GOT3 (cell line): ENCODE results near the gene VWA8.
"Not testable (repeated sequence)": the region's sequence is repeated elsewhere in the genome, so short reads cannot be mapped to it uniquely, and the experiment has no call there.

ENCODE experiments used
- DNase-seq: peaks from one replicate; lab custom pipeline; 2025; ENCODE audit warnings: mixed read lengths; lab: John Stamatoyannopoulos, UW

The VWA8 gene

GRCh38 chr13:41745496-41745895, 215.4 kb downstream of the VWA8 start:
- not testable (repeated sequence) for DNase-seq

GRCh38 chr13:41742917-41743552, 217.9 kb downstream of the VWA8 start:
- no peak for DNase-seq

- DNase-seq: no peak
These were observed 220.4 kb downstream of the VWA8 start for GRCh38 chr13:41740479-41740878.

GRCh38 chr13:41722684-41723535, 238.0 kb downstream of the VWA8 start:
- no peak for DNase-seq

GRCh38 chr13:41720839-41721561, 239.9 kb downstream of the VWA8 start:
- DNase-seq: no peak

- no peak for DNase-seq
These were observed 244.7 kb downstream of the VWA8 start for GRCh38 chr13:41716236-41716635.

- no peak for DNase-seq
These were observed 247.5 kb downstream of the VWA8 start for GRCh38 chr13:41713405-41713804.

- no peak for DNase-seq
These were observed 250.1 kb downstream of the VWA8 start for GRCh38 chr13:41710771-41711170.

- no peak for DNase-seq
These were observed 251.4 kb downstream of the VWA8 start for GRCh38 chr13:41709511-41709910.

GRCh38 chr13:41708713-41709112, 252.2 kb downstream of the VWA8 start:
- DNase-seq: no peak

GRCh38 chr13:41707194-41707821, 253.6 kb downstream of the VWA8 start:
- DNase-seq: no peak

- DNase-seq: no peak
These were observed 254.8 kb downstream of the VWA8 start for GRCh38 chr13:41706152-41706551.

GRCh38 chr13:41702540-41702939, 258.4 kb downstream of the VWA8 start:
- no peak for DNase-seq

- no peak for DNase-seq
These were observed 259.2 kb downstream of the VWA8 start for GRCh38 chr13:41701676-41702075.

GRCh38 chr13:41700790-41701310, 260.1 kb downstream of the VWA8 start:
- DNase-seq: no peak

GRCh38 chr13:41699759-41700158, 261.1 kb downstream of the VWA8 start:
- no peak for DNase-seq

GRCh38 chr13:41697578-41697977, 263.3 kb downstream of the VWA8 start:
- no peak for DNase-seq

GRCh38 chr13:41696163-41697003, 264.5 kb downstream of the VWA8 start:
- no peak for DNase-seq

- no peak for DNase-seq
These were observed 266.2 kb downstream of the VWA8 start for GRCh38 chr13:41694545-41695301.

- DNase-seq: no peak
These were observed 267.5 kb downstream of the VWA8 start for GRCh38 chr13:41693434-41693833.
